ENCODE results near the gene TBCD. TPM values are rescaled to one million over a fixed set of nuclear protein-coding genes. Genes with fewer than 3 reads are reported as not detected.

TBCD gene
- total RNA-seq, 2 experiments from 2014 or later: 87.8 to 145 TPM

GRCh38 chr17:82915010-82915756 lies 163.3 kb downstream of the TBCD start:
- no TSS peak for BruUV-seq (replicated peaks)
- peak overlapping the region; percentile 81 for H3K4me2 ChIP-seq (ENCODE audit: low read length)
- no peak for TF ChIP-seq EZH2phosphoT487 (IDR thresholded peaks at IDR 0.05; ENCODE audit: borderline replicate concordance, low read depth, low read length)
- peak; percentile 89 for TF ChIP-seq CTCF (conservative IDR thresholded peaks at IDR 0.05; ENCODE audit: low read length)
- no peaks in the 10 kb centered on the region for H3K9me3 ChIP-seq (ENCODE audit: low read length)
- peak overlapping the region; percentile 46 for H2AFZ ChIP-seq (ENCODE audit: low read length)
- intact Hi-C loops (cut with micrococcal nuclease; ENCODE audit: unreplicated experiment): loop anchor here (1.0 to 5.0 kb wide), 8 partner anchors 44 to 202 kb away; no protein-coding TSS in a partner anchor
- peak overlapping the region; percentile 86 for H3K27ac ChIP-seq (ENCODE audit: low read depth, low read length, poor library complexity, severe bottlenecking)
- no peaks in the 10 kb centered on the region for H4K20me1 ChIP-seq (ENCODE audit: insufficient read depth, low read length)
- peaks cover 25% of the 10 kb centered on the region; the same call in 1 of the 2 replicates for H3K36me3 ChIP-seq (ENCODE audit: insufficient read depth, low read length)
- POLR2A ChIA-PET: interaction anchor here (1.1 to 1.5 kb wide), 4 partner anchors 10 to 133 kb away, joined by 3 to 6 read pairs (median 4); no protein-coding TSS in a partner anchor
- CTCF ChIA-PET (ENCODE audit: unreplicated experiment): interaction anchor here (0.6 to 1.8 kb wide), 9 partner anchors 10 to 285 kb away, joined by 3 to 11 read pairs (median 4); no protein-coding TSS in a partner anchor
- no peaks in the 10 kb centered on the region for H3K79me2 ChIP-seq (ENCODE audit: insufficient read depth, low read depth, low read length)
- no peaks in the 10 kb centered on the region for H3K9me2 ChIP-seq (ENCODE audit: insufficient read depth, low read length)
- peak; percentile 92 for DNase-seq (ENCODE audit: low spot score)
- peaks cover 61% of the 10 kb centered on the region for H3K4me1 ChIP-seq (ENCODE audit: insufficient read depth, low read length, poor library complexity, severe bottlenecking)
- H3K4me3 ChIP-seq (ENCODE audit: low read depth, low read length, poor library complexity, severe bottlenecking): peak overlapping the region; percentile 47

GRCh38 chr17:82915757-82916027 lies 163.8 kb downstream of the TBCD start:
- H3K4me3 ChIP-seq (ENCODE audit: low read depth, low read length, poor library complexity, severe bottlenecking): peak overlapping the region; percentile 47
- H3K36me3 ChIP-seq (ENCODE audit: insufficient read depth, low read length): peaks cover 25% of the 10 kb centered on the region; the same call in 1 of the 2 replicates
- peak; percentile 85 for DNase-seq (ENCODE audit: low spot score)
- peak overlapping the region; percentile 86 for H3K27ac ChIP-seq (ENCODE audit: low read depth, low read length, poor library complexity, severe bottlenecking)
- H3K4me2 ChIP-seq (ENCODE audit: low read length): peak overlapping the region; percentile 81
- no peaks in the 10 kb centered on the region for H4K20me1 ChIP-seq (ENCODE audit: insufficient read depth, low read length)
- intact Hi-C loops (cut with micrococcal nuclease; ENCODE audit: unreplicated experiment): loop anchor here (1.0 to 5.0 kb wide), 8 partner anchors 44 to 202 kb away; no protein-coding TSS in a partner anchor
- POLR2A ChIA-PET: interaction anchor here (1.4 to 1.5 kb wide), 2 partner anchors 9 to 134 kb away, joined by 5 to 6 read pairs; no protein-coding TSS in a partner anchor
- no peaks in the 10 kb centered on the region for H3K9me3 ChIP-seq (ENCODE audit: low read length)
- peak overlapping the region; percentile 46 for H2AFZ ChIP-seq (ENCODE audit: low read length)
- H3K9me2 ChIP-seq (ENCODE audit: insufficient read depth, low read length): no peaks in the 10 kb centered on the region
- CTCF ChIA-PET (ENCODE audit: unreplicated experiment): no interaction called here
- H3K79me2 ChIP-seq (ENCODE audit: insufficient read depth, low read depth, low read length): no peaks in the 10 kb centered on the region
- H3K4me1 ChIP-seq (ENCODE audit: insufficient read depth, low read length, poor library complexity, severe bottlenecking): peaks cover 61% of the 10 kb centered on the region
- no peak for TF ChIP-seq CTCF (conservative IDR thresholded peaks at IDR 0.05; ENCODE audit: low read length)
- no peak for TF ChIP-seq EZH2phosphoT487 (IDR thresholded peaks at IDR 0.05; ENCODE audit: borderline replicate concordance, low read depth, low read length)
- BruUV-seq (replicated peaks): no TSS peak

Data from OCI-LY7 (cell line).